Spleen (tissue), 11 donors: Measurements from ENCODE around the gene COL23A1. TPM values are rescaled to one million over a fixed set of nuclear protein-coding genes. Genes with fewer than 3 reads are reported as not detected.
"Not testable (repeated sequence)": the region's sequence is repeated elsewhere in the genome, so short reads cannot be mapped to it uniquely, and the experiment has no call there.

Source experiments
- DNase-seq: peaks from one replicate; pipeline ENCODE4 v3.0.0-alpha.2; 2020
- H3K27ac ChIP-seq, 8 donors: fragments of 200-600 bp; sonication (generic) in 7 of 8; 1 replicate in 4 of 8; 2 replicates in 4 of 8; pipeline versions ENCODE4 v1.5.0 to v1.8.0; 2016 to 2021; ENCODE audit warnings: inconsistent platforms in 4 of 8, mild to moderate bottlenecking in 4 of 8, moderate library complexity in 1 of 8
- H3K27me3 ChIP-seq, 7 donors: fragments of 200-600 bp; sonication (generic) in 6 of 7; replicated peaks in 1 of 7; 1 replicate in 4 of 7; 2 replicates in 3 of 7; pipeline versions ENCODE4 v1.5.0 to v1.8.0; 2016 to 2021; ENCODE audit warnings: inconsistent platforms in 3 of 7, mild to moderate bottlenecking in 1 of 7
- H3K36me3 ChIP-seq, 6 donors: fragments of 200-600 bp; sonication (generic) in 5 of 6; 1 replicate in 4 of 6; 2 replicates in 2 of 6; pipeline versions ENCODE4 v1.5.0 to v1.8.0; 2016 to 2021; ENCODE audit warnings: inconsistent platforms in 2 of 6
- H3K4me1 ChIP-seq, 6 donors: fragments of 200-600 bp; sonication (generic) in 5 of 6; 1 replicate in 3 of 6; 2 replicates in 3 of 6; pipeline versions ENCODE4 v1.5.0 to v1.8.0; 2016 to 2021; ENCODE audit warnings: inconsistent platforms in 3 of 6
- H3K4me3 ChIP-seq, 8 donors: fragments of 200-600 bp; sonication (generic) in 7 of 8; 1 replicate in 4 of 8; 2 replicates in 4 of 8; pipeline versions ENCODE4 v1.5.0 to v1.8.0; 2016 to 2021; ENCODE audit warnings: inconsistent platforms in 4 of 8, mild to moderate bottlenecking in 4 of 8, moderate library complexity in 2 of 8
- H3K9me3 ChIP-seq, 8 donors: fragments of 200-600 bp; sonication (generic) in 7 of 8; 1 replicate in 4 of 8; 2 replicates in 4 of 8; pipeline versions ENCODE4 v1.5.0 to v1.8.0; 2016 to 2021; ENCODE audit warnings: inconsistent platforms in 4 of 8
- CTCF ChIP-seq, 11 experiments: fragments of 200-600 bp in 7 of 11; fragments of 450-650 bp in 4 of 11; sonication (generic) in 4 of 11; IDR thresholded peaks in 8 of 11; conservative IDR thresholded peaks in 3 of 11; 1 replicate in 7 of 11; 2 replicates in 4 of 11; pipeline versions ENCODE4 v1.4.0 to v1.8.0; 2016 to 2021; ENCODE audit warnings: antibody characterized with exemption in 11 of 11, inconsistent platforms in 4 of 11, mild to moderate bottlenecking in 1 of 11
- POLR2A ChIP-seq, 3 donors: fragments of 450-650 bp; IDR thresholded peaks; one replicate each; pipeline ENCODE4 v1.5.1; 2017; ENCODE audit warnings: antibody characterized with exemption in 3 of 3, mild to moderate bottlenecking in 1 of 3
- POLR2AphosphoS5 ChIP-seq, 3 donors: sonication (generic); formaldehyde crosslinking; IDR thresholded peaks; one replicate each; pipeline ENCODE4 v1.5.1; 2017; ENCODE audit warnings: antibody characterized with exemption in 3 of 3
- WGBS, 5 donors: extraction: QIAGEN DNeasy Blood & Tissue Kit in 3 of 5; methylation state at CpG; one replicate each; pipeline versions ENCODE4 v1.1.5 to v1.1.7; 2013 to 2018; 5-methylcytosine and 5-hydroxymethylcytosine counted together
- intact Hi-C: fragments of 100-400 bp; cut with DNase I; formaldehyde crosslinking; loops from one replicate; pipeline ENCODE4 v1.15.0; 2023; ENCODE audit warnings: low total_unique reads
- polyA plus RNA-seq, 3 donors: library from polyadenylated mRNA; stranded (reverse); fragments of 200-250 nt; gene quantifications; one replicate each; pipeline ENCODE4 v1.2.1, GENCODE V29; 2013
- total RNA-seq, 7 donors: library from RNA; depleted of rRNA in 3 of 7; stranded (reverse); fragments of >200 nt in 3 of 7; fragmentation: NEBNext Ultra II Directional in 4 of 7; extraction: Animal tissue kit (Norgen Biotek cat#: 25700) in 4 of 7; gene quantifications; one replicate each; pipeline versions ENCODE4 v1.1.0 to v1.2.1, GENCODE V29; 2016 to 2021
- donor health status: healthy with polysubstance abuse.
- donor health status: DM: no; HTN: no; CAD: no; lungs with moderate emphysema.
- donor health status: DM: no; HTN: no; CAD: no.
- donor health status: Bipolar disorder and iron deficiency.
- donor health status: healthy.
- donor health status: DM: no; HTN: no; CAD: no.
- donor health status: DM: yes; HTN: yes; CAD: no.

Gene COL23A1
- total and polyA plus RNA-seq, 10 donors = 0.63 to 3.8 (median 1.9) TPM

DNA sequence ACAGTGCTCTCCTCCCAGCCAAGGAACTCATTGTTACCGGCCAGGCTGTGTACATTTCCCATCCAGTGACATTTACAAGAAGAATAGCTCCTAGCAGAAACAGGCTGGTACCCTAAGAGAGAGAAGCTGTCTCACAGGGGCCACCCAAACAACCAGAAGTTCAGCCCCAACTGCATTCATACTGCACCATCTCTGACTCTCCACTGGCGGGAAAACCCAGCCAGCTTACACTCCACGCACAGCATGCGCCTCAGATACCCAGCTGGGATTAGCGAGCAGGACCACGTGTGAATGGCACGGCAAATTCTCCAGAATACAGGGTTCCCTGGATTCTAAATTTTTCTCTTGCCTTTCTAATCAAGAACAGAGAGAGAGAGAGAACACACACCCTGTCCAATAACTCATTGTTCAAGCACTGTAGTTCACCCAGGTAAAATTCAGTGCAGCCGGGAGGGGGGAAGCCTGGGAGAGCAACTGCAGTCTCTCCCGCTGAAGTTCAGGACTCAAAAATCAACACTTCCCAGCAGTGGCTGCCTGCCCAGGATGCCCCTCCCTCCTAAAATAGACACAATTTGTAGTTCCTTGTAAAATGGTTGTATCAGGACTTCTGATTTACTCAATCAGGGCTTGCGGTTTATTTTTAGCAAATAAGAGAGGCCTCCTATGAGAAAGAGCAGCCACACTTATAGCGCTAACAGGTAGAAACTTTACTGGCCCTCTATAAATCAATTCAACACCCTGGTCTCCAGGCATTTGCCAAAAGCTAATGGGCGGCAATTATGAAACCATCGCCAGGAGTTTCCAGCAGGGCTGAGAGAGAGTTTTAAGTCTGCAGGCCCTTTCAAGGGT lies 2.2 kb downstream of the COL23A1 start:
- intact Hi-C loops = loop anchor here (10.0 kb wide), 1 partner anchor 313 kb away; no protein-coding TSS in a partner anchor
- DNase-seq = no peak
- peaks cover 0 to 58% (median 29%) of the 10 kb centered on the region in 7 donors for H3K27me3 ChIP-seq
- H3K4me3 ChIP-seq = no peak overlapping the region
- peaks cover 0 to 33% (median 20%) of the 10 kb centered on the region in 6 donors for H3K4me1 ChIP-seq
- no peaks in the 10 kb centered on the region for H3K36me3 ChIP-seq
- 74 to 80% (median 77%) methylated on average over 13 of the region's 13 CpGs for WGBS, 5 donors
- no peaks in the 10 kb centered on the region for H3K9me3 ChIP-seq
- no peak overlapping the region for H3K27ac ChIP-seq
- TF ChIP-seq POLR2AphosphoS5 (IDR thresholded peaks at IDR 0.05) (no peak), POLR2A (IDR thresholded peaks at IDR 0.05) (no peak), CTCF (IDR thresholded peaks at IDR 0.05 in 8 of 11, conservative IDR thresholded peaks at IDR 0.05 in 3 of 11) (no peak)

GRCh38 chr5:178586396-178586795 lies 3.8 kb downstream of the COL23A1 start:
- WGBS, 5 donors = 60 to 82% (median 79%) methylated on average over 2 of the region's 2 CpGs
- intact Hi-C loops = loop anchor here (10.0 kb wide), 1 partner anchor 312 kb away; no protein-coding TSS in a partner anchor
- H3K36me3 ChIP-seq = no peaks in the 10 kb centered on the region
- no peak overlapping the region for H3K27ac ChIP-seq
- H3K27me3 ChIP-seq = peaks cover 0 to 55% (median 29%) of the 10 kb centered on the region in 7 donors
- no peaks in the 10 kb centered on the region for H3K9me3 ChIP-seq
- no peak for TF ChIP-seq POLR2AphosphoS5 (IDR thresholded peaks at IDR 0.05)
- peaks cover 0 to 33% (median 20%) of the 10 kb centered on the region in 6 donors for H3K4me1 ChIP-seq
- no peak overlapping the region for H3K4me3 ChIP-seq
- no peak for DNase-seq

DNA sequence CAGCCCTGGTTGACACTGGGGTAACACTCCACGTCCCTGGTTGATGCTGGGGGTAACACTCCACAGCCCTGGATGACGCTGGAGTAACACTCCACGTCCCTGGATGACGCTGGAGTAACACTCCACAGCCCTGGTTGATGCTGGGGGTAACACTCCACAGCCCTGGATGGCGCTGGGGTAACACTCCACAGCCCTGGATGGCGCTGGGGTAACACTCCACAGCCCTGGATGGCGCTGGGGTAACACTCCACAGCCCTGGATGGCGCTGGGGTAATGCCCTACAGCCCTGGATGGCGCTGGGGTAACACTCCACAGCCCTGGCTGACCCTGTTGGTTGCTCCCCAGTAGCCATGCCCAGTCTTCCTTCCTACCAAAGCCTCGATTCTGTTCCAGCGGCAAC lies 4.8 kb downstream of the COL23A1 start:
- peaks cover 0 to 45% (median 21%) of the 10 kb centered on the region in 7 donors for H3K27me3 ChIP-seq
- 75 to 90% (median 85%) methylated on average over 11 of the region's 11 CpGs for WGBS, 5 donors
- intact Hi-C loops = loop anchor here (10.0 kb wide), 1 partner anchor 311 kb away; no protein-coding TSS in a partner anchor

DNA sequence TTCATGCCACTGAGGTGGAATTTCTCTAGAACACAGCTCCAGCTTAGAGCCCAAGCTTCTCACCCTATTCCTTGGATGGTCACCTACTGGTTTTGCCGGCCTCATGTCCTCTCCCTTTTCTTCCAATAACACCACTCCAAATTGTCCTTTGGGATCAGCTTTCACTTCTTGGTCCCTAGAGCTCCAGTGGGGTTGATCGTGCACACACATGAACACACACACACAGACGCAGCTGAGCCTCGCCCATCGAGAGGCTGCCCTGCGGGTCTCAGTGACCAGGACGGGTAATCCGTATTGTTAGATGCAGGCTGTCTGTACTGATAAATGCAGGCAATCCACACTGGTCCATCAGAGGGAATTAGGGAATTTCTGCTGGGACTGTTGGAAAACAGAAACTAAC lies 6.9 kb downstream of the COL23A1 start:
- 70 to 88% (median 83%) methylated on average over 8 of the region's 8 CpGs for WGBS, 5 donors
- no peaks in the 10 kb centered on the region for H3K36me3 ChIP-seq
- peaks cover 0 to 3% (median 0%) of the 10 kb centered on the region in 6 donors for H3K4me1 ChIP-seq
- DNase-seq = no peak
- no peak overlapping the region for H3K4me3 ChIP-seq
- intact Hi-C loops = loop anchor here (10.0 kb wide), 1 partner anchor 308 kb away; no protein-coding TSS in a partner anchor
- H3K27ac ChIP-seq = no peak overlapping the region
- TF ChIP-seq POLR2A (IDR thresholded peaks at IDR 0.05) (no peak), POLR2AphosphoS5 (IDR thresholded peaks at IDR 0.05) (no peak), CTCF (IDR thresholded peaks at IDR 0.05 in 8 of 11, conservative IDR thresholded peaks at IDR 0.05 in 3 of 11) (no peak)
- peaks cover 0 to 37% (median 3%) of the 10 kb centered on the region in 7 donors for H3K27me3 ChIP-seq
- no peaks in the 10 kb centered on the region for H3K9me3 ChIP-seq

More for the DNA sequence above, 4.8 kb downstream of the COL23A1 start:
- H3K36me3 ChIP-seq, H3K9me3 ChIP-seq, H3K4me3 ChIP-seq, H3K27ac ChIP-seq, DNase-seq: not testable (repeated sequence)
- peaks cover 0 to 25% (median 13%) of the 10 kb centered on the region in 6 donors for H3K4me1 ChIP-seq

DNA sequence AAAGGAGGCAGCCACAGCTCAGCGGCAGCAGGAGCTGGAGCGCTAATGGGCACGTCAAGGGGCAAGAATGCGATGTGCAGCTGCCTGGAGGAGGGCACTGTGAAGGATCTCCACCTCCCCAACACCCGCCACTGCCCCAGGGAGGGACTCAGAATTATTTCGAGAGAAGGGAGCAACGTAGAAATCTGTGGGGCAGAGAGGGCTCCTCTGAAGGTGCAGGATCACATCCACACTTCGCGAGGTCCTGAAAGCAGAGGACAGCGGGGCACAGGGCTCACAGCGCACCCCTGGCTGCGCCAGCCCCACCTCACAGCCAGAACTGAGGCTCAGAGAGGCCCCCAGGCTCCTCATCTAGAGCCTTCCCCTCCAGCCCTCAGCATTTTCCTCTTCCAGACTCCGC lies 7.9 kb downstream of the COL23A1 start:
- no peak for TF ChIP-seq POLR2A (IDR thresholded peaks at IDR 0.05)
- TF ChIP-seq CTCF (IDR thresholded peaks at IDR 0.05 in 8 of 11, conservative IDR thresholded peaks at IDR 0.05 in 3 of 11) = no peak
- TF ChIP-seq POLR2AphosphoS5 (IDR thresholded peaks at IDR 0.05) = no peak
- intact Hi-C loops = loop anchor here (10.0 kb wide), 1 partner anchor 307 kb away; no protein-coding TSS in a partner anchor
- Histone ChIP-seq H3K27me3 (peaks cover 0 to 37% (median 5%) of the 10 kb centered on the region in 7 donors), H3K36me3 (no peaks in the 10 kb centered on the region), H3K4me1 (peaks cover 0 to 5% (median 1%) of the 10 kb centered on the region in 6 donors), H3K9me3 (no peaks in the 10 kb centered on the region), H3K27ac (no peak overlapping the region), H3K4me3 (no peak overlapping the region)
- WGBS, 5 donors = 83 to 93% (median 87%) methylated on average over 10 to 13 of the region's 13 CpGs
- no peak for DNase-seq
